Measurements from ENCODE around the gene GPC5.

- no peak for TF ChIP-seq POLR2AphosphoS5 (IDR thresholded peaks at IDR 0.05; ENCODE audit: insufficient read depth, low read depth, low read length)
- no peak for TF ChIP-seq CTCF (IDR thresholded peaks at IDR 0.05; ENCODE audit: extremely low read depth in 1 of 2, insufficient read depth in 1 of 2, low read depth in 1 of 2, low read length in 2 of 2)
- no peak for TF ChIP-seq JUN (IDR thresholded peaks at IDR 0.05; ENCODE audit: borderline replicate concordance, insufficient read depth, insufficient read length, low read depth)
- no peak for TF ChIP-seq POLR2A (IDR thresholded peaks at IDR 0.05; ENCODE audit: low read depth, low read length)
- no peak for TF ChIP-seq EZH2 (IDR thresholded peaks at IDR 0.05; ENCODE audit: borderline replicate concordance, low read depth, low read length, severe bottlenecking)
These were observed 48.2 kb upstream of the GPC5 start for GRCh38 chr13:91349992-91350911.

Measured in endothelial cell of umbilical vein (primary cell).